ENCODE measurements around the gene SS18L1. TPM values are rescaled to one million over a fixed set of nuclear protein-coding genes. Genes with fewer than 3 reads are reported as not detected.

Gene SS18L1
- total RNA-seq, 1 experiment from 2014 or later, result 28.1 TPM

GRCh38 chr20:62096421-62097380 is 46.9 kb upstream of the SS18L1 start:
- intact Hi-C loops (cut with micrococcal nuclease), result no loop called here
- Histone ChIP-seq H3K27me3 (ENCODE audit: insufficient read depth, low read length) (no peaks in the 10 kb centered on the region), H3K9me2 (ENCODE audit: insufficient read depth) (no peaks in the 10 kb centered on the region), H3K4me1 (ENCODE audit: control insufficient read depth in 1 of 2, insufficient read depth in 2 of 2, low read length in 2 of 2) (peaks cover 0 to 7% of the 10 kb centered on the region in 2 experiments; a peak in 2 of 4 replicates), H3K27ac (ENCODE audit: low read depth, low read length) (no peak overlapping the region), H4K20me1 (ENCODE audit: insufficient read depth) (no peaks in the 10 kb centered on the region), H3K9ac (ENCODE audit: low read length) (no peak overlapping the region), H3K79me2 (ENCODE audit: insufficient read depth, low read length) (no peaks in the 10 kb centered on the region), H3K9me3 (ENCODE audit: control insufficient read depth in 1 of 2, insufficient read depth in 1 of 2, low read depth in 1 of 2, low read length in 2 of 2) (no peaks in the 10 kb centered on the region), H3K4me2 (ENCODE audit: low read length) (no peak overlapping the region), H3K4me3 (replicated peaks in 1 of 2; ENCODE audit: low read depth in 1 of 2, low read length in 2 of 2) (no peak overlapping the region), H3K36me3 (ENCODE audit: control insufficient read depth in 1 of 2, insufficient read depth in 2 of 2, low read length in 2 of 2) (no peaks in the 10 kb centered on the region), H2AFZ (ENCODE audit: low read depth, low read length, poor library complexity, severe bottlenecking) (no peak overlapping the region)
- TF ChIP-seq EGR1 (IDR thresholded peaks at IDR 0.05; ENCODE audit: low read depth) (no peak), POLR2AphosphoS5 (IDR thresholded peaks at IDR 0.05; ENCODE audit: low read depth, low read length) (no peak), SRF (IDR thresholded peaks at IDR 0.05; ENCODE audit: low read depth) (no peak), MAX (IDR thresholded peaks at IDR 0.05) (no peak), CEBPB (IDR thresholded peaks at IDR 0.05; ENCODE audit: low read depth) (no peak), CBX3 (IDR thresholded peaks at IDR 0.05; ENCODE audit: low read depth) (no peak), ZNF274 (IDR thresholded peaks at IDR 0.05; ENCODE audit: low read depth, low read length) (no peak)
- POLR2A ChIA-PET, result no interaction called here
- BruUV-seq (replicated peaks), result no TSS peak
- RAD21 ChIA-PET (ENCODE audit: low non-redundant PET in 1 of 2, low total read pairs in 2 of 2, uncharacterized antibody in 2 of 2, unreplicated experiment in 2 of 2), result no interaction called here
- DNase-seq (ENCODE audit: low read depth, low spot score) (no peak), ATAC-seq (no peak)
- CTCF ChIA-PET, result no interaction called here

GRCh38 chr20:62097881-62098407 is 45.6 kb upstream of the SS18L1 start:
- intact Hi-C loops (cut with micrococcal nuclease), result no loop called here
- no peak overlapping the region for H2AFZ ChIP-seq (ENCODE audit: low read depth, low read length, poor library complexity, severe bottlenecking)
- H3K4me1 ChIP-seq (ENCODE audit: control insufficient read depth in 1 of 2, insufficient read depth in 2 of 2, low read length in 2 of 2), result peaks cover 0 to 7% of the 10 kb centered on the region in 2 experiments; a peak in 2 of 4 replicates
- ChIA-PET RAD21 (ENCODE audit: low non-redundant PET in 1 of 2, low total read pairs in 2 of 2, uncharacterized antibody in 2 of 2, unreplicated experiment in 2 of 2) (no interaction called here), CTCF (no interaction called here), POLR2A (no interaction called here)
- no peaks in the 10 kb centered on the region for H3K9me3 ChIP-seq (ENCODE audit: control insufficient read depth in 1 of 2, insufficient read depth in 1 of 2, low read depth in 1 of 2, low read length in 2 of 2)
- H3K4me3 ChIP-seq (replicated peaks in 1 of 2; ENCODE audit: low read depth in 1 of 2, low read length in 2 of 2), result no peak overlapping the region
- BruUV-seq (replicated peaks), result no TSS peak
- no peaks in the 10 kb centered on the region for H3K36me3 ChIP-seq (ENCODE audit: control insufficient read depth in 1 of 2, insufficient read depth in 2 of 2, low read length in 2 of 2)
- no peaks in the 10 kb centered on the region for H4K20me1 ChIP-seq (ENCODE audit: insufficient read depth)
- no peak overlapping the region for H3K4me2 ChIP-seq (ENCODE audit: low read length)
- no peaks in the 10 kb centered on the region for H3K9me2 ChIP-seq (ENCODE audit: insufficient read depth)
- ATAC-seq, result no peak
- H3K79me2 ChIP-seq (ENCODE audit: insufficient read depth, low read length), result no peaks in the 10 kb centered on the region
- DNase-seq (ENCODE audit: low read depth, low spot score), result no peak
- H3K27ac ChIP-seq (ENCODE audit: low read depth, low read length), result no peak overlapping the region
- H3K27me3 ChIP-seq (ENCODE audit: insufficient read depth, low read length), result no peaks in the 10 kb centered on the region
- H3K9ac ChIP-seq (ENCODE audit: low read length), result no peak overlapping the region
- TF ChIP-seq CEBPB (IDR thresholded peaks at IDR 0.05; ENCODE audit: low read depth), result no peak
- TF ChIP-seq REST (IDR thresholded peaks at IDR 0.05; ENCODE audit: low read depth), result no peak
- no peak for TF ChIP-seq SIN3A (IDR thresholded peaks at IDR 0.05; ENCODE audit: low read depth)
- TF ChIP-seq POLR2AphosphoS5 (IDR thresholded peaks at IDR 0.05; ENCODE audit: low read depth, low read length), result no peak
- TF ChIP-seq FOSL1 (IDR thresholded peaks at IDR 0.05; ENCODE audit: low read depth), result no peak

All from HCT116 (cell line).